Measurements from ENCODE around the gene PFKP.

DNA sequence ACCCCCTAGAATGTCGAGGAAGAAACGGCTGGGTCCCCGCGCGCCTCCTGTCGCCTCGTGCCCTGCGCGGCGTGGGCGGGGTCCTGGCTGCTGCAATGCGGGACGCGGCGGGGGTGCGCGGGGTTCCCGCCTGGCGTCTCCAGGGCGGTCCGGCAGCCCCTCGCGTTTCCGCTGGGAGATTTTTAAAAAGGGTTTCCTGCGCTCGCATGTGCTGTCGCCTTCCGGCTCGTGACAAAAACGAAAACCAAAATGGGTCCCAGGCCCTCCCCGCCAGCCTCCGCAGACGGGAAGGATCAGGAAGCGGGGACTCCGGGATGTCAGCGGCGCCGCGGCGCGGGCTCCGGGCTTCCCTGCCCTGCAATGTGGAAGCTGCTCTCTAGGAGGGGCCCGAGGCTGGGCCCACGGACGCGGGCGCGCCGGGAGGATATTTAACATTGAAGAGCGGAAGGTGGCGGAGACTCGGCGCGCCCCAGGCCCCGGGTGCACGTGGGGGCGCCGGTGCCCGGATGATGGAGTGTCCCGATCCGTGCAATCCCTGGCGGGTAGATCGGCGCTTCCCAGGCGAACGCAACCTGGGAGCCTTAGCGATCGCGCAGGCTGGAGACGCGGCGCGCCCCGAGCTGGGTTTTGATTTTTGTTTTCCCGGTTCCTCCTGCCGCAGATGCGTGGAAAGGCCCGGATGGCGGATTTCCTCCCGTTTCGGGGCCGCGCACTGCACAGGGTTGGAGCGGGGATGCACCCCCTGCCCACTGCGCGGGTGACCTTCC is 1.0 kb downstream of the PFKP start:
- TF ChIP-seq, protein P1, sequence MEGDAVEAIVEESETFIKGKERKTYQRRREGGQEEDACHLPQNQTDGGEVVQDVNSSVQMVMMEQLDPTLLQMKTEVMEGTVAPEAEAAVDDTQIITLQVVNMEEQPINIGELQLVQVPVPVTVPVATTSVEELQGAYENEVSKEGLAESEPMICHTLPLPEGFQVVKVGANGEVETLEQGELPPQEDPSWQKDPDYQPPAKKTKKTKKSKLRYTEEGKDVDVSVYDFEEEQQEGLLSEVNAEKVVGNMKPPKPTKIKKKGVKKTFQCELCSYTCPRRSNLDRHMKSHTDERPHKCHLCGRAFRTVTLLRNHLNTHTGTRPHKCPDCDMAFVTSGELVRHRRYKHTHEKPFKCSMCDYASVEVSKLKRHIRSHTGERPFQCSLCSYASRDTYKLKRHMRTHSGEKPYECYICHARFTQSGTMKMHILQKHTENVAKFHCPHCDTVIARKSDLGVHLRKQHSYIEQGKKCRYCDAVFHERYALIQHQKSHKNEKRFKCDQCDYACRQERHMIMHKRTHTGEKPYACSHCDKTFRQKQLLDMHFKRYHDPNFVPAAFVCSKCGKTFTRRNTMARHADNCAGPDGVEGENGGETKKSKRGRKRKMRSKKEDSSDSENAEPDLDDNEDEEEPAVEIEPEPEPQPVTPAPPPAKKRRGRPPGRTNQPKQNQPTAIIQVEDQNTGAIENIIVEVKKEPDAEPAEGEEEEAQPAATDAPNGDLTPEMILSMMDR (IDR thresholded peaks at IDR 0.05; ENCODE audit: low read depth, low read length), result no peak
- no peak for TF ChIP-seq EZH2phosphoT487 (IDR thresholded peaks at IDR 0.05; ENCODE audit: low read depth)

All from OCI-LY3 (cell line).